HL-60 (cell line): ENCODE results near the gene ODAPH.

Experiments
- CTCF ChIP-seq: IDR thresholded peaks from one replicate; pipeline ENCODE4 v1.5.1; 2011; ENCODE audit warnings: low read length, control low read depth, inconsistent platforms; ENCODE audit not compliant: insufficient read depth
- GABPA ChIP-seq: IDR thresholded peaks from 2 replicates; pipeline ENCODE4 v1.6.1; 2012; ENCODE audit warnings: low read depth
- POLR2AphosphoS5 ChIP-seq: IDR thresholded peaks from 2 replicates; pipeline ENCODE4 v1.6.1; 2012; ENCODE audit warnings: low read depth
- REST ChIP-seq: IDR thresholded peaks from 2 replicates; pipeline ENCODE4 v1.6.1; 2012; ENCODE audit warnings: low read depth; ENCODE audit not compliant: insufficient replicate concordance
- SPI1 ChIP-seq: IDR thresholded peaks from 2 replicates; pipeline ENCODE4 v1.6.1; 2012; ENCODE audit warnings: low read depth, mild to moderate bottlenecking, borderline replicate concordance

- TF ChIP-seq CTCF (no peak), POLR2AphosphoS5 (no peak), SPI1 (no peak), GABPA (no peak), REST (no peak)
Measured at GRCh38 chr4:75605928-75606327, 50.1 kb downstream of the ODAPH start.
